NT2/D1 (cell line): ENCODE data around the gene TRIM67.

Experiments
- DNase-seq: peaks from one replicate; pipeline ENCODE4 v3.0.0-alpha.2; 2011; ENCODE audit warnings: low read depth, low spot score
- H3K27me3 ChIP-seq: 2 replicates; pipeline ENCODE4 v1.6.0; 2011; ENCODE audit warnings: mild to moderate bottlenecking; ENCODE audit not compliant: insufficient read length, insufficient read depth
- H3K36me3 ChIP-seq: 2 replicates; pipeline ENCODE4 v1.6.1; 2011; ENCODE audit warnings: mild to moderate bottlenecking, low read length, mixed read lengths; ENCODE audit not compliant: insufficient read depth, insufficient read length
- H3K4me1 ChIP-seq: 2 replicates; pipeline ENCODE4 v1.5.1; 2011; ENCODE audit not compliant: insufficient read depth, insufficient read length
- H3K4me3 ChIP-seq: 2 replicates; pipeline ENCODE4 v1.5.1; 2011; ENCODE audit warnings: low read depth; ENCODE audit not compliant: insufficient read length
- H3K9ac ChIP-seq: 2 replicates; pipeline ENCODE4 v1.6.0; 2011; ENCODE audit warnings: low read depth; ENCODE audit not compliant: insufficient read length
- H3K9me3 ChIP-seq: 2 replicates; pipeline ENCODE4 v1.5.1; 2011; ENCODE audit warnings: mild to moderate bottlenecking, low read length; ENCODE audit not compliant: insufficient read depth
- SUZ12 ChIP-seq: IDR thresholded peaks from 2 replicates; pipeline ENCODE4 v1.6.1; 2011; ENCODE audit not compliant: insufficient read length, insufficient read depth; ENCODE audit errors: extremely low read depth
- YY1 ChIP-seq: IDR thresholded peaks from 2 replicates; pipeline ENCODE4 v1.6.1; 2011; ENCODE audit not compliant: insufficient read length, insufficient read depth
- ZNF274 ChIP-seq: IDR thresholded peaks from 2 replicates; pipeline ENCODE4 v1.6.1; 2011; ENCODE audit warnings: mild to moderate bottlenecking, low read depth, low read length

The TRIM67 gene

DNA sequence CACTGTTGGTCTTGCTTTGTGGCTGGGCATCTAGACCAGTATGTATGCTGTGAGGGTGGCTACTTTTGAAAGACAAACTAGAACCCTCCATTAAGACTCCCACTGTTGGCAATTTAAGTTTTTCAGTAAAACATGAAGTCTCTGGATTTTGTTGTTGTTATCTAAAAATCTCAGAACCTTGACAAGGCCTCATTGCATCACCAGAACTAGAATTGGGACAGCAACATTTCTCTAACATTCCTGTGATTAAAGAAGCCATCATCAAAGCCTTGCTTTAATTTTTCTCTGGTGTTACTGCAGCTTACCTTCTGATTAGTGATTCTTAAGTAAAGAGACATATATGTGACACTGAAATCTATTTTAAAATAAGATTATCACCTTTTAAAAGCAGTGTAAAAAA, 4.5 kb downstream of the TRIM67 start:
- DNase-seq, result no peak
- Histone ChIP-seq H3K4me1 (peaks cover 6% of the 10 kb centered on the region), H3K4me3 (no peak overlapping the region), H3K27me3 (peaks cover 56% of the 10 kb centered on the region), H3K9ac (no peak overlapping the region), H3K9me3 (no peaks in the 10 kb centered on the region; the same call in 1 of the 2 replicates), H3K36me3 (no peaks in the 10 kb centered on the region)
- TF ChIP-seq SUZ12, result no peak
- no peak for TF ChIP-seq YY1
- no peak for TF ChIP-seq ZNF274

DNA sequence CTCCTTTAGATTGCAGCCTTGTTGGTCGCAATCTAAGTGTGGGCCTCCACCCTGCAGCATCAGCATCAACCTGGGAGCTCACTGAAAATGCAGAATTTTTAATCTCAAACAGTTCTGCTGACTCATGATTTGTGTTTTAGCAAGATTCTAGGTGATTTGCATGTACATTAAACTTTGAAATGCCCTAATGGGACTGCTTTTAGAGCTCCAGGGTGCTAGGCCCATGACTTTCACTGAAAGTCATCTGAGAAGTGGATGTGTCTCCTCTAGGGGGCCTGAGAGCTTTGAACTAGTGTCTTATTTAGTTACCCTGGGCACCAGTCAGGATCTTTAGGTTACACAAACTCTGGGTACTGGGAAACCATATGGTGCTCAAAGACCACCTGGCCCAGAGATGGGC, 9.0 kb downstream of the TRIM67 start:
- TF ChIP-seq ZNF274 (no peak), YY1 (no peak)
- no peak for DNase-seq
- Histone ChIP-seq H3K4me1 (no peaks in the 10 kb centered on the region), H3K9me3 (no peaks in the 10 kb centered on the region; the same call in 1 of the 2 replicates), H3K4me3 (no peak overlapping the region), H3K9ac (no peak overlapping the region), H3K36me3 (no peaks in the 10 kb centered on the region), H3K27me3 (peaks cover 16% of the 10 kb centered on the region)

DNA sequence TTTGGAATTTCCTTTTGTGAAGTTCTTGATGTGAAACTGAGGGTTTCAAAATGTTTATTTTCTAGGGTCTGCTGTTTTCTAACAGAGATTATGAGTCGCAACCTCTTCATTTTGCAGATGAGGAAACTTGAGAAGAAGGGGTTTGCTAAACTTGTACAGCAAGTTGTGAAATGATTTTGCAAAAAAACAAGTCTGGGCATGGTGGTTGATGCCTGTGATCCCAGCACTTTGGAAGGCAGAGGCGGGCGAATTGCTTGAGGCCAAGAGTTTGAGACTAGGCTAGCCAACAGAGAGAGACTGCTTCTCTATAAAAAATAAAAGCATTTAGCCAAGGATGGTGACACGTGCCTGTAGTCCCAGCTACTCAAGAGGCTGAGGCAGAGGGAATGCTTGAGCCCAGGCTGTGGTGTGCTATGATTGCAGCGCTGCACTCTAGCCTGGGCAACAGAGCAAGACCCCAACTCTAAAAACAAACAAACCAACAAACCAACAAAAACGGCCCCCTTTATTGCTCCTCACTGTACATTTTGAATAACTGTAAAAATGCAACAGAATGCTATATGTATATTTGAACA, 9.9 kb downstream of the TRIM67 start:
- Histone ChIP-seq H3K36me3 (no peaks in the 10 kb centered on the region), H3K4me3 (no peak overlapping the region), H3K9ac (no peak overlapping the region), H3K9me3 (no peaks in the 10 kb centered on the region; the same call in 1 of the 2 replicates), H3K4me1 (no peaks in the 10 kb centered on the region), H3K27me3 (peaks cover 8% of the 10 kb centered on the region)
- no peak for DNase-seq
- no peak for TF ChIP-seq ZNF274
- no peak for TF ChIP-seq SUZ12
- TF ChIP-seq YY1, result no peak

DNA sequence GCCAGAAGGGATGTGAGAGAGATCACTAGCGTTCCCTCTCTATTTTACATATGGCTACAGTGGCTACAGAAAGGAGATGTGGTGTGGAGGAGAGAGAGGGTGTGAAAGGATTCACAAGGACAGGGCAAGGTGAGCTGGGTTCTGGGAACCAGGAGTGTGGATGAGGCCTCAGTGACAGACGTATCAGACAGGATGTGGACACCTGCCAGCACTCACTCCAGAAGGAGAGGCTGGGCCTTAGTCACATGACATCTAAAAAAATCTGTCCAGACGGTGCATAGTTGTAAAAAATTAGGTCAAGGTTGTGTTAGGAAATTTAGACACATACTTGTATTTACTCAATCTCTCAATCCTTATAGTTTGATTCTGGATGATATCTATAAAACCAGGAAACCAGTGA, 10.6 kb downstream of the TRIM67 start:
- Histone ChIP-seq H3K4me3 (no peak overlapping the region), H3K4me1 (no peaks in the 10 kb centered on the region), H3K36me3 (no peaks in the 10 kb centered on the region), H3K27me3 (peaks cover 4% of the 10 kb centered on the region), H3K9ac (no peak overlapping the region), H3K9me3 (no peaks in the 10 kb centered on the region; the same call in 1 of the 2 replicates)
- DNase-seq, result no peak
- TF ChIP-seq ZNF274 (no peak), YY1 (no peak), SUZ12 (no peak)

DNA sequence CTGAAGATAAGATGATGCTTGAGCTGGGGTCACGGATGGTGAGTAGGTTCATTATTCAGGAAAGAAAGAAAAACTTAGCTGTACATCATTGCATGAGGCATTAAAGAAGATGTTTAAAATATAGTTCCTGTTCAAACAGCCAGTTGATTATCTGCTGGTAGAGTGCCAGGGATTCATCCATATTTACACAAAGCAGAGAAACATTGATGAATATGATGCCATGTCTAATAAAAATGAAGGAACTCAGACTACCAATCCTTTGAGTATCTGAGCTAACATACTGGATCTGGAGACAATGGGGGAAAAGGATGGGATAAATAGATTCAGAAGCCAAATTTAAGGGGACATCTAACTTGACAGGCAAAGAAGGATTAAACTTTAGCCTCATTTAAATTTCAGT, 14.6 kb downstream of the TRIM67 start:
- Histone ChIP-seq H3K9me3 (no peaks in the 10 kb centered on the region), H3K9ac (no peak overlapping the region), H3K4me3 (no peak overlapping the region), H3K27me3 (peaks cover 4% of the 10 kb centered on the region), H3K36me3 (no peaks in the 10 kb centered on the region), H3K4me1 (no peaks in the 10 kb centered on the region)
- no peak for DNase-seq
- TF ChIP-seq ZNF274, result no peak
- TF ChIP-seq SUZ12, result no peak
- no peak for TF ChIP-seq YY1

DNA sequence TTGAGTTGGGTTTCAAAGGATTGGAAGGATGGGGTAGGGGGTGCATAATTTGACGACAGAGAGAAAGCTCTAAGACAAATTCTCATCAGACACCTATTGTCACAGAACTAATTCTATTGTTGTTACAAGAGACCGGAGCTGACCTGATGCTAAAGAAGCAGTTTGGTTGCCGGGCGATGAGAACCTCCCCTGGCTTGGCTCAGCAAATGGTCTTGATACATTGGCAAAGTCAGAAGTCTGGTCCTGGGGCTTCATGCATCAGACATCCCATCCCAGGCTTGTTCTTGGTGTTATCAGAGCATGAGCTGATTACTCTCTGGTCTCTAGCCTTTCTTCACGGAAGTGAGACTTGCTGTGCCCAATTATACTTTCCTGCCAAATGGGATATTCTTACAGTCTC, 15.4 kb downstream of the TRIM67 start:
- H3K27me3 ChIP-seq, result peaks cover 4% of the 10 kb centered on the region
- H3K4me1 ChIP-seq, result no peaks in the 10 kb centered on the region
- no peak for DNase-seq
- no peak overlapping the region for H3K4me3 ChIP-seq
- TF ChIP-seq SUZ12 (no peak), ZNF274 (no peak), YY1 (no peak)
- no peaks in the 10 kb centered on the region for H3K36me3 ChIP-seq
- no peak overlapping the region for H3K9ac ChIP-seq
- no peaks in the 10 kb centered on the region for H3K9me3 ChIP-seq

DNA sequence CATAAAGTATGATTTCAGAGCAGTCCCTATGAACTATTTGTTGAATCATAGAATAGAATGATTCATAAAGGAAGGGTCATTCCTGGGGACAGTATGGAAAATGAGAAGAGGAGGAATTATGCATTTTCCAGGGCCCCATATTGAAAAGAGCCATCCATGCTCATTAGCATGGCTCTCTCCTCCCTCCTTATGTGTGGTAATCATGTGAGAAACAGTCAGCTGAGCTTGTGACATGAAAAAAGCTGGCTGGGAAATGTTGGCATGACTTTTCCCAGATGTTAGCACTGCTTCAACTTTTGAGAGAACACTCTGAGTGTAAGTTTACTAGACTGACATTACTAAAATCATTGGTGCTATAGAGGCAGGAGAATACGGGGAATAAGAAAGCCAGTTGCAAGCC, 16.1 kb downstream of the TRIM67 start:
- H3K9ac ChIP-seq, result no peak overlapping the region
- peaks cover 4% of the 10 kb centered on the region for H3K27me3 ChIP-seq
- H3K4me1 ChIP-seq, result no peaks in the 10 kb centered on the region
- no peaks in the 10 kb centered on the region for H3K9me3 ChIP-seq
- H3K36me3 ChIP-seq, result no peaks in the 10 kb centered on the region
- no peak overlapping the region for H3K4me3 ChIP-seq
- no peak for DNase-seq
- no peak for TF ChIP-seq ZNF274
- TF ChIP-seq YY1, result no peak
- TF ChIP-seq SUZ12, result no peak

DNA sequence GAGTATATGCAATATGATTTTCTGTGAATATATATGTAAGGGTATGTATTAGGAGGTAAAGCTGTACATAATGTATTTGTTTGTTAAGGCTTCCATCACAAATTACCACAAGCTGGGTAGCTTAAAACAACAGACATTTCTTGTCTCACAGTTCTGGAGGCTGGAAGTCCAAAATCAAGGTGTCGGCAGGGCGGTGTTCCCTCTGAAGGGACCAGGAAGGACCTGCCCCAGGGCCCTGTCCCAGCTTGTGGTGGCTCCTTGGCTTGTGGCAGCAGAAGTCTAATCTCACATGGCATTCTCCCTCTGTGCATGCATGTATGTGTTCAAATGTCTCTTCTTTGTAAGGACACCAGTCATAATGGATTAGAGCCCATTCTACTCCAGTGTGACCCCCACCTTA, 17.1 kb downstream of the TRIM67 start:
- DNase-seq, result no peak
- H3K9ac ChIP-seq, result no peak overlapping the region
- no peak for TF ChIP-seq YY1
- no peak for TF ChIP-seq SUZ12
- no peak for TF ChIP-seq ZNF274

More for the DNA sequence above, 17.1 kb downstream of the TRIM67 start:
- peaks cover 4% of the 10 kb centered on the region for H3K27me3 ChIP-seq
- H3K4me3 ChIP-seq, result no peak overlapping the region
- no peaks in the 10 kb centered on the region for H3K36me3 ChIP-seq
- H3K4me1 ChIP-seq, result no peaks in the 10 kb centered on the region
- H3K9me3 ChIP-seq, result no peaks in the 10 kb centered on the region
